ENCODE measurements around the gene SKAP2.
A peak's percentile ranks its signal among the peaks of the same experiment; 100 is the strongest.

SKAP2 gene

GRCh38 chr7:26668821-26669220 lies 195.6 kb downstream of the SKAP2 start:
- DNase-seq (ENCODE audit: low read depth in 2 of 2, low spot score in 1 of 2), result no peak

GRCh38 chr7:26667514-26668133 lies 196.8 kb downstream of the SKAP2 start:
- peak in 1 of 2 donors; percentile 6 for DNase-seq (ENCODE audit: low read depth in 2 of 2, low spot score in 1 of 2)

- DNase-seq (ENCODE audit: low read depth in 2 of 2, low spot score in 1 of 2), result no peak
Measured at GRCh38 chr7:26664735-26665416, 199.5 kb downstream of the SKAP2 start.

GRCh38 chr7:26664274-26664673 lies 200.1 kb downstream of the SKAP2 start:
- no peak for DNase-seq (ENCODE audit: low read depth in 2 of 2, low spot score in 1 of 2)

GRCh38 chr7:26663874-26664273 lies 200.5 kb downstream of the SKAP2 start:
- no peak for DNase-seq (ENCODE audit: low read depth in 2 of 2, low spot score in 1 of 2)

- no peak for DNase-seq (ENCODE audit: low read depth in 2 of 2, low spot score in 1 of 2)
Measured at GRCh38 chr7:26662646-26663045, 201.7 kb downstream of the SKAP2 start.

GRCh38 chr7:26659121-26659520 lies 205.3 kb downstream of the SKAP2 start:
- DNase-seq (ENCODE audit: low read depth in 2 of 2, low spot score in 1 of 2), result no peak

- no peak for DNase-seq (ENCODE audit: low read depth in 2 of 2, low spot score in 1 of 2)
Measured at GRCh38 chr7:26658389-26659084, 205.9 kb downstream of the SKAP2 start.

- DNase-seq (ENCODE audit: low read depth in 2 of 2, low spot score in 1 of 2), result no peak
Measured at GRCh38 chr7:26657686-26658388, 206.6 kb downstream of the SKAP2 start.

- DNase-seq (ENCODE audit: low read depth in 2 of 2, low spot score in 1 of 2), result no peak
Measured at GRCh38 chr7:26657206-26657641, 207.2 kb downstream of the SKAP2 start.

- no peak for DNase-seq (ENCODE audit: low read depth in 2 of 2, low spot score in 1 of 2)
Measured at GRCh38 chr7:26656735-26657134, 207.7 kb downstream of the SKAP2 start.

- no peak for DNase-seq (ENCODE audit: low read depth in 2 of 2, low spot score in 1 of 2)
Measured at GRCh38 chr7:26655781-26656180, 208.6 kb downstream of the SKAP2 start.

- no peak for DNase-seq (ENCODE audit: low read depth in 2 of 2, low spot score in 1 of 2)
Measured at GRCh38 chr7:26653430-26654399, 210.7 kb downstream of the SKAP2 start.

GRCh38 chr7:26652401-26653100 lies 211.8 kb downstream of the SKAP2 start:
- DNase-seq (ENCODE audit: low read depth in 2 of 2, low spot score in 1 of 2), result no peak

- no peak for DNase-seq (ENCODE audit: low read depth in 2 of 2, low spot score in 1 of 2)
Measured at GRCh38 chr7:26650103-26650502, 214.3 kb downstream of the SKAP2 start.

- DNase-seq (ENCODE audit: low read depth in 2 of 2, low spot score in 1 of 2), result no peak
Measured at GRCh38 chr7:26649388-26649787, 215.0 kb downstream of the SKAP2 start.

GRCh38 chr7:26648554-26648953 lies 215.8 kb downstream of the SKAP2 start:
- DNase-seq (ENCODE audit: low read depth in 2 of 2, low spot score in 1 of 2), result no peak

GRCh38 chr7:26646336-26647048 lies 217.9 kb downstream of the SKAP2 start:
- DNase-seq (ENCODE audit: low read depth in 2 of 2, low spot score in 1 of 2), result no peak

- DNase-seq (ENCODE audit: low read depth in 2 of 2, low spot score in 1 of 2), result no peak
Measured at GRCh38 chr7:26645121-26645520, 219.3 kb downstream of the SKAP2 start.
